IMR-90 (cell line): Measurements from ENCODE around the gene CYP4F8. TPM values are rescaled to one million over a fixed set of nuclear protein-coding genes. Genes with fewer than 3 reads are reported as not detected.

Experiments
- ATAC-seq: fragments of 200-7000 bp; cut with Tn5 transposase; 2 replicates; pipeline ENCODE4 v1.9.1; 2020; ENCODE audit warnings: low read depth, mild to moderate bottlenecking, moderate library complexity
- BruUV-seq: library from RNA; stranded (reverse); fragments of 400-500 nt; replicated peaks from 2 replicates; lab custom pipeline; 2021; lab: Mats Ljungman, UMichigan
- CTCF ChIA-PET: fragments of 300-600 bp; formaldehyde crosslinking; extraction: SDS; loops from one replicate; lab custom pipeline; 2021; ENCODE audit warnings: antibody characterized with exemption; lab: Yijun Ruan, JAX
- POLR2A ChIA-PET: fragments of 300-600 bp; sonication (Branson Sonifier 250); formaldehyde crosslinking; loops from one replicate; lab custom pipeline; 2022; ENCODE audit warnings: antibody characterized with exemption; ENCODE audit not compliant: unreplicated experiment; lab: Charles Lee
- DNase-seq: peaks from one replicate; pipeline ENCODE4 v3.0.0; 2013
- H2AFZ ChIP-seq: replicated peaks from 2 replicates; pipeline ENCODE3; 2013; ENCODE audit warnings: low read length, mild to moderate bottlenecking; ENCODE audit not compliant: poor library complexity
- H2AK5ac ChIP-seq: 2 replicates; pipeline ENCODE4 v1.6.1; 2013; ENCODE audit warnings: low read depth, low read length, inconsistent platforms
- H2AK9ac ChIP-seq: replicated peaks from 2 replicates; pipeline ENCODE3; 2013; ENCODE audit warnings: mild to moderate bottlenecking, low read depth, low read length, moderate library complexity; ENCODE audit not compliant: poor library complexity
- H2BK120ac ChIP-seq: 2 replicates; pipeline ENCODE4 v1.6.1; 2013; ENCODE audit warnings: low read depth, low read length, inconsistent platforms
- H2BK15ac ChIP-seq: 3 replicates; pipeline ENCODE4 v1.6.1; 2013; ENCODE audit warnings: low read depth, low read length, inconsistent platforms
- H2BK20ac ChIP-seq: 2 replicates; pipeline ENCODE4 v1.6.1; 2013; ENCODE audit warnings: low read depth, mild to moderate bottlenecking, inconsistent platforms, low read length, moderate library complexity
- H2BK5ac ChIP-seq: 2 replicates; pipeline ENCODE4 v1.6.1; 2013; ENCODE audit warnings: mild to moderate bottlenecking, low read depth, low read length, inconsistent platforms; ENCODE audit not compliant: poor library complexity, severe bottlenecking
- H3K14ac ChIP-seq: replicated peaks from 2 replicates; pipeline ENCODE4 v1.6.1; 2013; ENCODE audit warnings: low read depth, low read length, inconsistent platforms
- H3K18ac ChIP-seq: 2 replicates; pipeline ENCODE4 v1.6.1; 2013; ENCODE audit warnings: low read depth, low read length, control low read depth
- H3K23ac ChIP-seq: 2 replicates; pipeline ENCODE4 v1.6.1; 2013; ENCODE audit warnings: low read depth, low read length, inconsistent platforms
- H3K27ac ChIP-seq: 2 replicates; pipeline ENCODE4 v1.5.1; 2013; ENCODE audit warnings: mild to moderate bottlenecking, control low read depth, low read length; ENCODE audit not compliant: insufficient read depth
- H3K27me3 ChIP-seq: 2 replicates; pipeline ENCODE4 v1.6.1; 2013; ENCODE audit warnings: low read length; ENCODE audit not compliant: control insufficient read depth, insufficient read depth
- H3K36me3 ChIP-seq: 2 replicates; pipeline ENCODE4 v1.6.1; 2013; ENCODE audit warnings: low read length, mixed read lengths; ENCODE audit not compliant: control insufficient read depth, insufficient read depth
- H3K4ac ChIP-seq: 2 replicates; pipeline ENCODE4 v1.6.1; 2013; ENCODE audit warnings: low read depth, low read length, inconsistent platforms
- H3K4me1 ChIP-seq: 2 replicates; pipeline ENCODE4 v1.6.1; 2013; ENCODE audit warnings: low read length, mixed read lengths; ENCODE audit not compliant: control insufficient read depth, insufficient read depth
- H3K4me2 ChIP-seq: 2 replicates; pipeline ENCODE4 v1.6.1; 2013; ENCODE audit warnings: low read depth, mild to moderate bottlenecking, control low read depth, low read length, moderate library complexity
- H3K4me3 ChIP-seq: 2 replicates; pipeline ENCODE4 v1.5.1; 2013; ENCODE audit warnings: low read depth, mild to moderate bottlenecking, control low read depth, low read length, moderate library complexity; ENCODE audit not compliant: insufficient read depth
- H3K56ac ChIP-seq: 2 replicates; pipeline ENCODE4 v1.6.1; 2013; ENCODE audit warnings: low read length, inconsistent platforms; ENCODE audit not compliant: insufficient read depth; ENCODE audit errors: extremely low read depth
- H3K79me1 ChIP-seq, 2 experiments: 2 replicates each; pipeline ENCODE4 v1.6.1; 2013; ENCODE audit warnings: low read length in 2 of 2, inconsistent platforms in 1 of 2, low read depth in 1 of 2
- H3K9ac ChIP-seq: 2 replicates; pipeline ENCODE4 v1.6.1; 2013; ENCODE audit warnings: low read depth, low read length, control low read depth
- H3K9me1 ChIP-seq: 2 replicates; pipeline ENCODE4 v1.6.1; 2013; ENCODE audit warnings: low read length, inconsistent platforms; ENCODE audit not compliant: insufficient read depth
- H3K9me3 ChIP-seq: 2 replicates; pipeline ENCODE4 v1.6.1; 2013; ENCODE audit warnings: low read length; ENCODE audit not compliant: control insufficient read depth, insufficient read depth
- H4K20me1 ChIP-seq: 2 replicates; pipeline ENCODE4 v1.6.1; 2013; ENCODE audit warnings: low read length, inconsistent platforms; ENCODE audit not compliant: insufficient read depth
- H4K5ac ChIP-seq: 2 replicates; pipeline ENCODE4 v1.6.1; 2013; ENCODE audit warnings: mild to moderate bottlenecking, low read depth, low read length, control low read depth
- H4K8ac ChIP-seq, 2 experiments: 2 replicates each; pipeline ENCODE4 v1.6.1; 2013; ENCODE audit warnings: low read depth in 2 of 2, low read length in 2 of 2, control low read depth in 1 of 2, inconsistent platforms in 1 of 2
- H4K91ac ChIP-seq: 2 replicates; pipeline ENCODE4 v1.6.1; 2013; ENCODE audit warnings: low read depth, low read length, inconsistent platforms; ENCODE audit not compliant: insufficient read depth
- CTCF ChIP-seq: conservative IDR thresholded peaks from 2 replicates; pipeline ENCODE4 v1.5.1; 2012; ENCODE audit warnings: mild to moderate bottlenecking, low read depth, low read length, improper control_type of control experiment
- FOS ChIP-seq: fragments of 150-350 bp; IDR thresholded peaks from 2 replicates; pipeline ENCODE4 v1.6.1; 2016; ENCODE audit warnings: low read depth, low read length
- MAZ ChIP-seq: IDR thresholded peaks from 2 replicates; pipeline ENCODE4 v1.6.1; 2012; ENCODE audit warnings: low read depth, mild to moderate bottlenecking, low read length, improper control_type of control experiment, moderate library complexity, borderline replicate concordance
- MXI1 ChIP-seq: IDR thresholded peaks from 2 replicates; pipeline ENCODE4 v1.6.1; 2012; ENCODE audit warnings: low read depth, mild to moderate bottlenecking, low read length, moderate library complexity, borderline replicate concordance
- NFE2L2 ChIP-seq: fragments of 150-350 bp; IDR thresholded peaks from 2 replicates; pipeline ENCODE4 v1.6.1; 2016; ENCODE audit warnings: low read depth, mild to moderate bottlenecking, low read length
- POLR2A ChIP-seq: IDR thresholded peaks from 2 replicates; pipeline ENCODE4 v1.6.1; 2012; ENCODE audit warnings: mild to moderate bottlenecking, low read depth, low read length
- RCOR1 ChIP-seq: IDR thresholded peaks from 2 replicates; pipeline ENCODE4 v1.6.1; 2012; ENCODE audit warnings: mild to moderate bottlenecking, low read length, improper control_type of control experiment; ENCODE audit not compliant: insufficient replicate concordance
- RFX5 ChIP-seq: IDR thresholded peaks from 2 replicates; pipeline ENCODE4 v1.8.0; 2012; ENCODE audit warnings: low read depth, mild to moderate bottlenecking, low read length, moderate library complexity
- SMC3 ChIP-seq: fragments of 150-350 bp; IDR thresholded peaks from 2 replicates; pipeline ENCODE4 v1.6.1; 2016; ENCODE audit warnings: low read depth, mild to moderate bottlenecking, antibody characterized with exemption, low read length, moderate library complexity
- WGBS, 2 experiments: methylation state at CpG; one replicate each; pipeline versions ENCODE4 v1.1.5 to v1.1.7; 2013; ENCODE audit warnings: missing lambda C conversion rate in 2 of 2; ENCODE audit not compliant: insufficient read length in 1 of 2; ENCODE audit errors: extremely low coverage in 2 of 2; 5-methylcytosine and 5-hydroxymethylcytosine counted together
- dilution Hi-C: fragments of 300-500 bp; cut with HindIII; formaldehyde crosslinking; loops from one replicate; pipeline ENCODE4 v1.14.3; 2018; ENCODE audit warnings: low sequenced_read_pairs; ENCODE audit not compliant: unreplicated experiment
- in situ Hi-C: fragments of 300-500 bp; cut with MboI; formaldehyde crosslinking; loops from 3 replicates; pipeline ENCODE4 v1.14.3; 2019; ENCODE audit warnings: low sequenced_read_pairs, inconsistent platforms, mixed read lengths
- intact Hi-C: fragments of 100-400 bp; cut with micrococcal nuclease; formaldehyde crosslinking; loops from 2 replicates; pipeline ENCODE4 v1.10.0; 2022
- polyA plus RNA-seq, 3 experiments: library from polyadenylated mRNA; depleted of rRNA; stranded (reverse); fragments of >200 nt; gene quantifications; 2 replicates each; pipeline ENCODE4 v1.2.3, GENCODE V29; 2012; ENCODE audit warnings: low replicate concordance in 1 of 3
- total RNA-seq: library from RNA; depleted of rRNA; stranded (reverse); fragments of >200 nt; gene quantifications from 2 replicates; pipeline ENCODE4 v1.2.3, GENCODE V29; 2012
- TF ChIP-seq, protein P1 (sequence below): fragments of 150-350 bp; IDR thresholded peaks from 2 replicates; pipeline ENCODE4 v1.6.1; 2017; ENCODE audit warnings: mild to moderate bottlenecking, antibody characterized with exemption, low read length, low read depth
- TF ChIP-seq, protein P2 (sequence below): fragments of 150-350 bp; IDR thresholded peaks from 2 replicates; pipeline ENCODE4 v1.6.1; 2016; ENCODE audit warnings: low read depth, mild to moderate bottlenecking, low read length, moderate library complexity, borderline replicate concordance

The CYP4F8 gene
- total and polyA plus RNA-seq, 2 of the 4 experiments (the other 2 are of a cell fraction), result not detected

GRCh38 chr19:15591796-15592195 is 23.2 kb upstream of the CYP4F8 start:
- Histone ChIP-seq H4K20me1 (no peaks in the 10 kb centered on the region), H3K9me3 (no peaks in the 10 kb centered on the region; the same call in 1 of the 2 replicates), H2BK120ac (no peak overlapping the region), H3K4me1 (no peaks in the 10 kb centered on the region), H3K14ac (no peak overlapping the region), H3K56ac (no peak overlapping the region), H2BK5ac (no peak overlapping the region), H3K36me3 (no peaks in the 10 kb centered on the region), H3K4me3 (no peak overlapping the region), H4K91ac (no peak overlapping the region), H4K5ac (no peak overlapping the region), H2BK15ac (no peak overlapping the region), H2AFZ (no peak overlapping the region), H3K4ac (no peak overlapping the region), H3K9me1 (no peaks in the 10 kb centered on the region), H3K27me3 (no peaks in the 10 kb centered on the region), H3K27ac (no peak overlapping the region), H3K18ac (no peak overlapping the region), H3K4me2 (no peak overlapping the region), H2BK20ac (no peak overlapping the region), H3K9ac (no peak overlapping the region), H3K23ac (no peak overlapping the region), H4K8ac (no peak overlapping the region), H3K79me1 (no peaks in the 10 kb centered on the region), H2AK5ac (no peak overlapping the region), H2AK9ac (no peak overlapping the region)
- ChIA-PET POLR2A (no interaction called here), CTCF (no interaction called here)
- ATAC-seq (no peak), DNase-seq (no peak)
- intact Hi-C loops (no loop called here), in situ Hi-C loops (no loop called here), dilution Hi-C loops (no loop called here)
- no TSS peak for BruUV-seq
- TF ChIP-seq MXI1 (no peak), MAZ (no peak), RFX5 (no peak), CTCF (no peak), POLR2A (no peak), RCOR1 (no peak), NFE2L2 (no peak), FOS (no peak), SMC3 (no peak)
- TF ChIP-seq, protein P1, sequence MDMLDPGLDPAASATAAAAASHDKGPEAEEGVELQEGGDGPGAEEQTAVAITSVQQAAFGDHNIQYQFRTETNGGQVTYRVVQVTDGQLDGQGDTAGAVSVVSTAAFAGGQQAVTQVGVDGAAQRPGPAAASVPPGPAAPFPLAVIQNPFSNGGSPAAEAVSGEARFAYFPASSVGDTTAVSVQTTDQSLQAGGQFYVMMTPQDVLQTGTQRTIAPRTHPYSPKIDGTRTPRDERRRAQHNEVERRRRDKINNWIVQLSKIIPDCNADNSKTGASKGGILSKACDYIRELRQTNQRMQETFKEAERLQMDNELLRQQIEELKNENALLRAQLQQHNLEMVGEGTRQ, result no peak
- TF ChIP-seq, protein P2, sequence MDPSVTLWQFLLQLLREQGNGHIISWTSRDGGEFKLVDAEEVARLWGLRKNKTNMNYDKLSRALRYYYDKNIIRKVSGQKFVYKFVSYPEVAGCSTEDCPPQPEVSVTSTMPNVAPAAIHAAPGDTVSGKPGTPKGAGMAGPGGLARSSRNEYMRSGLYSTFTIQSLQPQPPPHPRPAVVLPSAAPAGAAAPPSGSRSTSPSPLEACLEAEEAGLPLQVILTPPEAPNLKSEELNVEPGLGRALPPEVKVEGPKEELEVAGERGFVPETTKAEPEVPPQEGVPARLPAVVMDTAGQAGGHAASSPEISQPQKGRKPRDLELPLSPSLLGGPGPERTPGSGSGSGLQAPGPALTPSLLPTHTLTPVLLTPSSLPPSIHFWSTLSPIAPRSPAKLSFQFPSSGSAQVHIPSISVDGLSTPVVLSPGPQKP, result no peak
- WGBS, 2 experiments, result no CpG with 5 or more reads among the region's 4 CpGs
